Measurements from ENCODE around the gene ZNF91.

GRCh38 chr19:23294141-23294540, 101.1 kb downstream of the ZNF91 start:
- TF ChIP-seq POLR2AphosphoS5 (IDR thresholded peaks at IDR 0.05): no peak
- TF ChIP-seq CTCF (IDR thresholded peaks at IDR 0.05): no peak
- no peak for TF ChIP-seq POLR2A (IDR thresholded peaks at IDR 0.05)

All from sigmoid colon (tissue), 4 donors.